ENCODE results near the gene AP1S1.

DNA sequence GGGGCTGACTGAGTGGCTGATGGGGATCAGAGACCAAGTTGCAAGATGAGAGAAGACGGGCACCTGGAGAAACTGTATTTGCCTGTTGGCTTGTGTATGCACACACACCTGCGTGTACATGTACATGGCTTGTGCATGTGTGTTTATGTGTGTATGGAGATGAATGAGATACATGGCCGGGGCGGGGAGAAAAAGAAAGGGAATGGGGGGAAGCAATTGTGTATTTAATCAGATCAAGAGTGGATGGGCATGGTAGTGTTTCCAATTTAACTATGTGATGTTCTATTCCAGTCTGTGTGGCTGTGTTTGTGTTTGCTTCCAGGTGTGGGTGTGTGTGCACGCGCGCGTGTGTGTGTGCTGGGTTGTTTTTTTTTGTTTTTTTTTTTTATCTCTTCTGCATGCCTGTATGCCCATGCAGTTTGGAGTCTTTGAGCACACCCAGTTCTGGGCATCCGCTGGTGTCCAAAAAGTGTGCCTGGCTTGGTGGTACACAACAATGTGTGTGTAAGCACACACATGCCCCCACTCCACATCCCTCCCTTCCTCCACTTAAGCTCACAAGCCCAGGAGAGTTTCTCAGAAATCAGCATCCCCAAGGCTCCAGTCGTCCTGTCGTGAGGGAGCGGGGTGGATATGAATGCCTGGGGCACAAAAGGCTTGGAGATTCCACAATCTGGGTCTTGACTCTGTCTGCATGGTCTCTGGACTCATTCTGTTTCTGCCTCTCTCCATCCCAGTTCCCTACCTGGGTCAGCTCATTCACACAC lies 13.6 kb downstream of the AP1S1 start:
- TF ChIP-seq, protein P1, sequence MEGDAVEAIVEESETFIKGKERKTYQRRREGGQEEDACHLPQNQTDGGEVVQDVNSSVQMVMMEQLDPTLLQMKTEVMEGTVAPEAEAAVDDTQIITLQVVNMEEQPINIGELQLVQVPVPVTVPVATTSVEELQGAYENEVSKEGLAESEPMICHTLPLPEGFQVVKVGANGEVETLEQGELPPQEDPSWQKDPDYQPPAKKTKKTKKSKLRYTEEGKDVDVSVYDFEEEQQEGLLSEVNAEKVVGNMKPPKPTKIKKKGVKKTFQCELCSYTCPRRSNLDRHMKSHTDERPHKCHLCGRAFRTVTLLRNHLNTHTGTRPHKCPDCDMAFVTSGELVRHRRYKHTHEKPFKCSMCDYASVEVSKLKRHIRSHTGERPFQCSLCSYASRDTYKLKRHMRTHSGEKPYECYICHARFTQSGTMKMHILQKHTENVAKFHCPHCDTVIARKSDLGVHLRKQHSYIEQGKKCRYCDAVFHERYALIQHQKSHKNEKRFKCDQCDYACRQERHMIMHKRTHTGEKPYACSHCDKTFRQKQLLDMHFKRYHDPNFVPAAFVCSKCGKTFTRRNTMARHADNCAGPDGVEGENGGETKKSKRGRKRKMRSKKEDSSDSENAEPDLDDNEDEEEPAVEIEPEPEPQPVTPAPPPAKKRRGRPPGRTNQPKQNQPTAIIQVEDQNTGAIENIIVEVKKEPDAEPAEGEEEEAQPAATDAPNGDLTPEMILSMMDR (IDR thresholded peaks at IDR 0.05; ENCODE audit: low read length): no peak
- TF ChIP-seq EZH2 (IDR thresholded peaks at IDR 0.05; ENCODE audit: borderline replicate concordance, low read length): no peak

Data from OCI-LY1 (cell line).